Measurements from ENCODE around the gene KRTAP10-12. TPM values are rescaled to one million over a fixed set of nuclear protein-coding genes. Genes with fewer than 3 reads are reported as not detected.

KRTAP10-12 gene
- total RNA-seq, 3 donors from 2014 or later: not detected

DNA sequence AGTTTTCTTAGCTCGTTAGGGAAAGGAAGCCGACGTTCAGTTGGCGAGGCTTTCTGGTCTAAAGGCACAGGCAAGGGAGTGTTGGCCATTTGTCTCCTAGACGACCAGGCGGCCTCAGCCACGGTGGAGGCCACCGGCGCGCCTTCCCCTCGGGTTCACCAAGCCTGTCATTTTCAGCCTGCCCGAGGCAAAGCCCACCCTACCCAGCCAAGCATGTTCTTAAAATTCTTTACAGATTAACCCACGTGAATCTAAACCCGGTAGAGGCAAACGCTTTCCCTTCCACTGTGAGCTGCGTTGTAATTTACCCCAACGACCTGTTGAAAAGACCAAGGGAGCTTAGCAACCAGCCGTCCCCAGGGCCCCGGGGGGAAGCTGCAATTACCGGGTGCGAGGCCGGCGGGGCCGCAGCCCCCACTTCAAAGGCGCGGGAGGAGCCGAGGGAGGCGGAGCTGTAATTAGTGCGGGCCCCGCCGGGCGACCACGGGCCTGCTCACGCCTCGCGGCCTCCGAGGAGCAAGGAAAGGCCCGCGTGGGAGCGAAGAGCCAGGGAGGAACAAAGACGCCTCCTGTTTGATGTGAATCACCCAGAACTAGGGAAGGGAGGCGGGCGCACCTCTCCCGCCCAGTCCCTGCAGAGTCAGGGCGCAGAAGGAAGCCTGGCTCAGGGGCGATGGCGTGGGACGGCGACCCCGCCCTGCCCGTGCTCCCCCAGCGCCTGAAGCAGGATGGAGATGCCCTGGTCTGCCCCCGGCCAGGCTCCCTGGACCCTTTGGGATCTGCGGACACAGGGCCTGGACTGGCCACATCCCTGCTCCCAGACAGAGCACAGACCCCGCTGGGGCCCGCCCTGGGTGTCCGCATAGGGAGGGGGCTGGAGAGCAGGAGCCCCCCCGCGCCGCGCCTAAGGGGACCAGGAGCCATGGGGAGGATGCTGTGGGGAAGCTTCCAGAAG is 26.5 kb downstream of the KRTAP10-12 start:
- intact Hi-C loops (cut with DNase I, micrococcal nuclease): no loop called here

DNA sequence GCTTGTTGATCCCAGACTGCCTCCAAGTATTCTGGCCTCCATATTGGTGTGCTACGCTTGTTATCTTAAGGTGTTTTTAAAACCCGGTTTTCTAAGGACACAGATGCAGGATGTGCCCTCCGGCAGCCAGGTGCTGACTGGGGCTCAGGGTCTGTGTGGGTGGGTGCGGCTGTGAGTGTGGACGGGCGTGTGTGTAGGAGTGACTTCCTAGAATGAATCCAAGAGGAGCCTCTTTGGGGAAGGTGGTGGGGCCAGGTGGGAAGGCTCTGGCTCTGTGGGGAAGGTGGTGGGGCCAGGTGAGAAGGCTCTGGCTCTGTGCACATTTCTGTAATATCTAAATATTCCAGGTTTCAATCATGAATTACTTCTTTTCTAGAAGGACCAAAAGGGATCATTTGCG is 27.2 kb downstream of the KRTAP10-12 start:
- H3K4me3 ChIP-seq: no peak overlapping the region
- H3K36me3 ChIP-seq (ENCODE audit: low read depth): no peaks in the 10 kb centered on the region
- no peaks in the 10 kb centered on the region for H3K4me1 ChIP-seq (ENCODE audit: low read depth)
- DNase-seq (no peak), ATAC-seq (no peak)
- no peaks in the 10 kb centered on the region for H3K9me3 ChIP-seq
- intact Hi-C loops (cut with DNase I, micrococcal nuclease): no loop called here
- TF ChIP-seq, protein P1, sequence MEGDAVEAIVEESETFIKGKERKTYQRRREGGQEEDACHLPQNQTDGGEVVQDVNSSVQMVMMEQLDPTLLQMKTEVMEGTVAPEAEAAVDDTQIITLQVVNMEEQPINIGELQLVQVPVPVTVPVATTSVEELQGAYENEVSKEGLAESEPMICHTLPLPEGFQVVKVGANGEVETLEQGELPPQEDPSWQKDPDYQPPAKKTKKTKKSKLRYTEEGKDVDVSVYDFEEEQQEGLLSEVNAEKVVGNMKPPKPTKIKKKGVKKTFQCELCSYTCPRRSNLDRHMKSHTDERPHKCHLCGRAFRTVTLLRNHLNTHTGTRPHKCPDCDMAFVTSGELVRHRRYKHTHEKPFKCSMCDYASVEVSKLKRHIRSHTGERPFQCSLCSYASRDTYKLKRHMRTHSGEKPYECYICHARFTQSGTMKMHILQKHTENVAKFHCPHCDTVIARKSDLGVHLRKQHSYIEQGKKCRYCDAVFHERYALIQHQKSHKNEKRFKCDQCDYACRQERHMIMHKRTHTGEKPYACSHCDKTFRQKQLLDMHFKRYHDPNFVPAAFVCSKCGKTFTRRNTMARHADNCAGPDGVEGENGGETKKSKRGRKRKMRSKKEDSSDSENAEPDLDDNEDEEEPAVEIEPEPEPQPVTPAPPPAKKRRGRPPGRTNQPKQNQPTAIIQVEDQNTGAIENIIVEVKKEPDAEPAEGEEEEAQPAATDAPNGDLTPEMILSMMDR (IDR thresholded peaks at IDR 0.05): no peak

More for the DNA sequence above, 26.5 kb downstream of the KRTAP10-12 start:
- TF ChIP-seq, protein P1 (IDR thresholded peaks at IDR 0.05): no peak
- H3K9me3 ChIP-seq: no peaks in the 10 kb centered on the region
- no peaks in the 10 kb centered on the region for H3K4me1 ChIP-seq (ENCODE audit: low read depth)
- ATAC-seq (no peak), DNase-seq (no peak)
- no peak overlapping the region for H3K4me3 ChIP-seq
- H3K36me3 ChIP-seq (ENCODE audit: low read depth): no peaks in the 10 kb centered on the region

DNA sequence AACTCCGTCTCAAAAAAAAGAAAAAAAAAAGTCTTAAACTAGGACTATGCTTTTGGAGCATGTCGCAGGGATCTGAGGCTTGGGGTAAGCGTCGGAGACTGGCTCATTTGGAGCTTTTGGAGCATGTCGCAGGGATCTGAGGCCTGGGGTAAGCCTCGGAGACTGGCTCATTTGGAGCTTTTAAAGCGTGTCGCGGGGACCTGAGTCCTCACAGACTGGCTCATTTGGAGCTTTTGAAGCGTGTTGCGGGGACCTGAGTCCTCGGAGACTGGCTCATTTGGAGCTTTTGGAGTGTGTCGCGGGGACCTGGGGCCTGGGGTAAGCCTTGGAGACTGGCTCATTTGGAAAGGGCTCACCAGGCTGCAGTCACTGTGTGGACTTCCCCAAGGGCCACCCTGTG is 28.0 kb downstream of the KRTAP10-12 start:
- intact Hi-C loops (cut with DNase I, micrococcal nuclease): no loop called here

DNA sequence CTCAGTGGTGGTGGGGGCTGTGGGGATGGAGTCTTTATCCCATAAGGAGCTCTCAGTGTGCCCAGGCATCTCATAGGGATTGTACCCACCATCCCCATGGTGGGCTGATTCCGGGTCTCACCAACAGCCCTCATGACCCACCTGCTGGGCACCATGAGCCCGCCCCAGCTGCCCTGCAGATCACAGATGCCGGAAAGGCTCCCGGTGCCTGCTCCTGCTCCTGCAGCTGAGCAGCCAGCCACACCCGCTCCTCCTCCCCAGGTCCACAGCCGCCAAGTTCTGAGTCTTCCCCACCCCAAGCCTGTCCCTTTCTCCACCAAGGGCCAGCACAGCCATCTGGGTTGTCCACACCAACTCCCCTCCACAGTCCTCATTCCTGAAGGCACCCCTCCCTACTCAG is 29.9 kb downstream of the KRTAP10-12 start:
- Histone ChIP-seq H3K4me3 (no peak overlapping the region), H3K36me3 (ENCODE audit: low read depth) (no peaks in the 10 kb centered on the region), H3K4me1 (ENCODE audit: low read depth) (no peaks in the 10 kb centered on the region), H3K9me3 (no peaks in the 10 kb centered on the region)
- intact Hi-C loops (cut with DNase I, micrococcal nuclease): no loop called here
- ATAC-seq (no peak), DNase-seq (no peak)
- TF ChIP-seq, protein P1 (IDR thresholded peaks at IDR 0.05): no peak

More for the DNA sequence above, 28.0 kb downstream of the KRTAP10-12 start:
- H3K36me3 ChIP-seq (ENCODE audit: low read depth): no peaks in the 10 kb centered on the region
- ATAC-seq: no peak
- TF ChIP-seq, protein P1 (IDR thresholded peaks at IDR 0.05): no peak
- no peak overlapping the region for H3K4me3 ChIP-seq
- H3K9me3 ChIP-seq: no peaks in the 10 kb centered on the region
- DNase-seq: no peak
- no peaks in the 10 kb centered on the region for H3K4me1 ChIP-seq (ENCODE audit: low read depth)

DNA sequence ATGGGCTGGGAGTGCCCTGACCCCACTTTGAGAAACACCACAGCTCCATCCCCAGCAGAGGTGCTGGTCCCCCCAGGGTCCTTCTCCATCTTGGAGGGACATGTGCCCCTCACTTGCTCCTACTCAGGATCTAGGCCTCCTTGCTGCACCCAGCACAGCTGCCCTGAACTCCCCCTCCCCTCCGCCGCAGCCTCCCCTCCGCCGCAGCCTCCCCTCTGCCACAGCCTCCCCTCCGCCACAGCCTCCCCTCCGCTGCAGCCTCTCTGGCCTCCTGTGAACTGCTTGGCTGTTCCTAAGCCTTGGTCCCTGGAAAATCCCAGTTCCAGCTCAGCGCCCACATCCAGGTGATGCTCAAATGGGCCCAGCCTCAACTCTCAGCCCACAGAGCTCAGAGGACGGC is 30.3 kb downstream of the KRTAP10-12 start:
- ATAC-seq: no peak
- no peaks in the 10 kb centered on the region for H3K4me1 ChIP-seq (ENCODE audit: low read depth)
- DNase-seq: no peak
- TF ChIP-seq, protein P1 (IDR thresholded peaks at IDR 0.05): no peak
- H3K9me3 ChIP-seq: no peaks in the 10 kb centered on the region
- no peaks in the 10 kb centered on the region for H3K36me3 ChIP-seq (ENCODE audit: low read depth)
- H3K4me3 ChIP-seq: no peak overlapping the region
- intact Hi-C loops (cut with DNase I, micrococcal nuclease): no loop called here
